Astrocyte of the spinal cord (primary cell): ENCODE measurements around the gene ADAMTS12.
A peak's percentile ranks its signal among the peaks of the same experiment; 100 is the strongest.

Experiments
- DNase-seq: peaks from one replicate; pipeline ENCODE4 v3.0.0; 2011; ENCODE audit warnings: low read depth, low spot score
- H3K4me3 ChIP-seq: 2 replicates; pipeline ENCODE4 v1.5.1; 2011; ENCODE audit warnings: low read depth, mild to moderate bottlenecking, low read length, moderate library complexity
- CTCF ChIP-seq: IDR thresholded peaks from 2 replicates; pipeline ENCODE4 v1.5.1; 2012; ENCODE audit warnings: low read depth, mild to moderate bottlenecking, low read length, inconsistent platforms
- in situ Hi-C: cut with HindIII; loops from 2 replicates; pipeline ENCODE4 v1.10.0; 2017; ENCODE audit warnings: low sequenced_read_pairs

The ADAMTS12 gene

GRCh38 chr5:33937017-33937706 lies 45.4 kb upstream of the ADAMTS12 start:
- TF ChIP-seq CTCF: no peak
- in situ Hi-C loops: no loop called here
- H3K4me3 ChIP-seq: peak overlapping the region; percentile 46
- DNase-seq: no peak

GRCh38 chr5:33936381-33937016 lies 44.7 kb upstream of the ADAMTS12 start, which contains the start of gene RXFP3:
TSS of gene RXFP3 (plus strand) at chr5:33936386. CDS start at chr5:33936741, 355 bp downstream.
- in situ Hi-C loops: no loop called here
- no peak for TF ChIP-seq CTCF
- H3K4me3 ChIP-seq: peak within 1 kb of the TSS; percentile 46
- no peak for DNase-seq

GRCh38 chr5:33936004-33936380 lies 44.2 kb upstream of the ADAMTS12 start:
- TF ChIP-seq CTCF: peak; percentile 13
- DNase-seq: peak; percentile 71
- in situ Hi-C loops: no loop called here
- peak overlapping the region; percentile 46 for H3K4me3 ChIP-seq

- in situ Hi-C loops: no loop called here
- TF ChIP-seq CTCF: no peak
- H3K4me3 ChIP-seq: no peak overlapping the region
- peak; percentile 26 for DNase-seq
Observed at GRCh38 chr5:33934176-33934575, 42.4 kb upstream of the ADAMTS12 start.

- TF ChIP-seq CTCF: no peak
- in situ Hi-C loops: no loop called here
- H3K4me3 ChIP-seq: no peak overlapping the region
- no peak for DNase-seq
Observed at GRCh38 chr5:33933723-33934169, 42.0 kb upstream of the ADAMTS12 start.

GRCh38 chr5:33931136-33931535 lies 39.3 kb upstream of the ADAMTS12 start:
- H3K4me3 ChIP-seq: no peak overlapping the region
- DNase-seq: no peak
- TF ChIP-seq CTCF: no peak
- in situ Hi-C loops: no loop called here
